Neural cell (in vitro differentiated cells): ENCODE data around the gene AP3S2. TPM values are rescaled to one million over a fixed set of nuclear protein-coding genes. Genes with fewer than 3 reads are reported as not detected.

Experiments used
- H2AFZ ChIP-seq: fragments of 200-600, 300-800 bp; sonication (generic), shearing (Covaris generic); 2 replicates; pipeline ENCODE4 v1.6.0; 2014; ENCODE audit warnings: low read depth, mild to moderate bottlenecking, antibody characterized with exemption, low read length, moderate library complexity
- H3F3A ChIP-seq: fragments of 200-600 bp; shearing (Covaris generic); 2 replicates; pipeline ENCODE4 v1.6.1; 2016; ENCODE audit warnings: mild to moderate bottlenecking, moderate library complexity, mixed read lengths, antibody characterized with exemption, low read length; ENCODE audit not compliant: insufficient read depth, poor library complexity, severe bottlenecking
- H3K27ac ChIP-seq: fragments of 200-600, 300-800 bp; sonication (generic), shearing (Covaris generic); 2 replicates; pipeline ENCODE4 v1.5.1; 2014; ENCODE audit warnings: mild to moderate bottlenecking, low read length, moderate library complexity
- H3K27me3 ChIP-seq: fragments of 300-800, 200-600 bp; sonication (generic), shearing (Covaris generic); 2 replicates; pipeline ENCODE4 v1.6.0; 2014; ENCODE audit warnings: mild to moderate bottlenecking, low read depth, low read length, moderate library complexity; ENCODE audit not compliant: insufficient read depth
- H3K36me3 ChIP-seq: fragments of 300-800, 200-600 bp; sonication (generic), shearing (Covaris generic); 2 replicates; pipeline ENCODE4 v1.5.1; 2014; ENCODE audit warnings: mild to moderate bottlenecking, antibody characterized with exemption, low read length, moderate library complexity; ENCODE audit not compliant: insufficient read depth
- H3K4me2 ChIP-seq: fragments of 300-800, 200-600 bp; sonication (generic), shearing (Covaris generic); 2 replicates; pipeline ENCODE4 v1.6.0; 2014; ENCODE audit warnings: mild to moderate bottlenecking, low read length
- H3K4me3 ChIP-seq: fragments of 300-800, 200-600 bp; sonication (generic), shearing (Covaris generic); 2 replicates; pipeline ENCODE4 v1.5.1; 2014; ENCODE audit warnings: mild to moderate bottlenecking, low read length, moderate library complexity
- H3K79me2 ChIP-seq: fragments of 200-600 bp; shearing (Covaris generic); replicated peaks from 2 replicates; pipeline ENCODE4 v1.6.0; 2014; ENCODE audit warnings: mild to moderate bottlenecking, low read length, moderate library complexity; ENCODE audit not compliant: insufficient read depth
- H3K9ac ChIP-seq: fragments of 300-800, 200-600 bp; sonication (generic), shearing (Covaris generic); 2 replicates; pipeline ENCODE4 v1.6.1; 2016; ENCODE audit warnings: mild to moderate bottlenecking, low read length, mixed read lengths
- H3K9me2 ChIP-seq: fragments of 200-600 bp; shearing (Covaris generic); 2 replicates; pipeline ENCODE4 v1.6.1; 2016; ENCODE audit warnings: mild to moderate bottlenecking, low read length, mixed read lengths; ENCODE audit not compliant: insufficient read depth
- H3K9me3 ChIP-seq: fragments of 200-600, 300-800 bp; sonication (generic), shearing (Covaris generic); 2 replicates; pipeline ENCODE4 v1.6.1; 2016; ENCODE audit warnings: mild to moderate bottlenecking, mixed run types, low read length, moderate library complexity, mixed read lengths
- H4K20me1 ChIP-seq: fragments of 200-600 bp; shearing (Covaris generic); 2 replicates; pipeline ENCODE4 v1.6.1; 2016; ENCODE audit warnings: mild to moderate bottlenecking, mixed run types; ENCODE audit not compliant: insufficient read depth
- CTCF ChIP-seq: fragments of 450-650 bp; IDR thresholded peaks from 2 replicates; pipeline ENCODE4 v1.5.1; 2014; ENCODE audit warnings: antibody characterized with exemption, mild to moderate bottlenecking, moderate library complexity; ENCODE audit not compliant: poor library complexity, severe bottlenecking
- EP300 ChIP-seq: fragments of 450-650 bp; conservative IDR thresholded peaks from 2 replicates; pipeline ENCODE4 v1.6.1; 2014; ENCODE audit warnings: antibody characterized with exemption, mild to moderate bottlenecking, moderate library complexity; ENCODE audit not compliant: poor library complexity, severe bottlenecking
- EZH2 ChIP-seq: fragments of 200-600, 300-800 bp; shearing (Covaris generic), sonication (generic); IDR thresholded peaks from 2 replicates; pipeline ENCODE4 v1.6.1; 2014; ENCODE audit warnings: antibody characterized with exemption, low read length, borderline replicate concordance, mild to moderate bottlenecking; ENCODE audit not compliant: insufficient read depth, poor library complexity, severe bottlenecking
- MXI1 ChIP-seq: fragments of 450-650 bp; conservative IDR thresholded peaks from 2 replicates; pipeline ENCODE4 v1.6.1; 2014; ENCODE audit warnings: antibody characterized with exemption, mild to moderate bottlenecking; ENCODE audit not compliant: poor library complexity, severe bottlenecking
- POLR2AphosphoS5 ChIP-seq: IDR thresholded peaks from 2 replicates; pipeline ENCODE4 v1.6.1; 2012
- RAD21 ChIP-seq: fragments of 450-650 bp; conservative IDR thresholded peaks from 2 replicates; pipeline ENCODE4 v1.6.1; 2014; ENCODE audit warnings: antibody characterized with exemption, mild to moderate bottlenecking, moderate library complexity
- SMC3 ChIP-seq: fragments of 450-650 bp; conservative IDR thresholded peaks from 2 replicates; pipeline ENCODE4 v1.6.1; 2014; ENCODE audit warnings: antibody characterized with exemption, mild to moderate bottlenecking, moderate library complexity; ENCODE audit not compliant: poor library complexity
- TAF1 ChIP-seq: IDR thresholded peaks from 2 replicates; pipeline ENCODE4 v1.6.1; 2012; ENCODE audit warnings: low read depth
- polyA plus RNA-seq: library from polyadenylated mRNA; depleted of rRNA; stranded (reverse); fragments of >200 nt; gene quantifications from 2 replicates; pipeline ENCODE4 v1.2.3, GENCODE V29; 2014
- TF ChIP-seq, protein P1 (sequence below): IDR thresholded peaks from 2 replicates; pipeline ENCODE4 v1.6.1; 2012; ENCODE audit warnings: borderline replicate concordance

Gene AP3S2
- polyA plus RNA-seq, 1 donor from 2014 or later, result 47.6 TPM

DNA sequence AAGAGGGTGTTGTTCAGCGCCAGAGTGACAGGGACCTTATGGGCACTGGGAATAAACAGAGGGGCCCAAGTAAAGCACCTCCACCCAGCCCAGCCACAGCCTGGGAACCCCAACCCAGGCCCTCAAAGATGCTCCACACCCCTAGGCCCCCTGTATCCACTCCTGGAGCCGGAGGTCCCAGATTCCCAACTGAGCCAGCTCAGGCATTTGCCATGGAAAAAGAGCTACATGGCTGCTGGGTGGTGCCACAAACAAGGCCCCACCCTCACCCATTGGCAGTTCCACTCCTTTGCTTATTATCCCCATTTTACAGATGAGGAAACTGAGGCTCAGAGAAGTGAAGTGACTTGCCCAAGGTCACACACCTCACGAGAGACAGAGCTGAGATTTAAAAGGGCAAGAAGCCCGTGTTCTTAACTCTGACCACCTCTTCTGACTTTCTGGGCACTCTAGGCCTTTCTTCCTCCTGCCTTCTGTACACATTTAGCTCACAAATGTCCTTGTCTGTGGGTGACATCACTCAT is 96.1 kb downstream of the AP3S2 start:
- Histone ChIP-seq H3K79me2 (no peaks in the 10 kb centered on the region), H3K36me3 (no peaks in the 10 kb centered on the region), H2AFZ (no peak overlapping the region), H3K9me3 (no peaks in the 10 kb centered on the region), H3K27ac (no peak overlapping the region), H3K4me3 (no peak overlapping the region), H4K20me1 (no peaks in the 10 kb centered on the region), H3F3A (no peaks in the 10 kb centered on the region), H3K9ac (no peak overlapping the region), H3K9me2 (no peaks in the 10 kb centered on the region), H3K27me3 (no peaks in the 10 kb centered on the region), H3K4me2 (no peak overlapping the region)
- TF ChIP-seq MXI1 (no peak), EP300 (no peak), POLR2AphosphoS5 (no peak), TAF1 (no peak)

- Histone ChIP-seq H4K20me1 (no peaks in the 10 kb centered on the region), H3K9me2 (no peaks in the 10 kb centered on the region), H3K4me3 (no peak overlapping the region), H3K79me2 (no peaks in the 10 kb centered on the region), H3K27me3 (no peaks in the 10 kb centered on the region), H3K36me3 (no peaks in the 10 kb centered on the region), H3F3A (no peaks in the 10 kb centered on the region), H3K27ac (no peak overlapping the region), H2AFZ (no peak overlapping the region), H3K9ac (no peak overlapping the region), H3K9me3 (no peaks in the 10 kb centered on the region), H3K4me2 (no peak overlapping the region)
- no peak for TF ChIP-seq POLR2AphosphoS5
- TF ChIP-seq, protein P1, sequence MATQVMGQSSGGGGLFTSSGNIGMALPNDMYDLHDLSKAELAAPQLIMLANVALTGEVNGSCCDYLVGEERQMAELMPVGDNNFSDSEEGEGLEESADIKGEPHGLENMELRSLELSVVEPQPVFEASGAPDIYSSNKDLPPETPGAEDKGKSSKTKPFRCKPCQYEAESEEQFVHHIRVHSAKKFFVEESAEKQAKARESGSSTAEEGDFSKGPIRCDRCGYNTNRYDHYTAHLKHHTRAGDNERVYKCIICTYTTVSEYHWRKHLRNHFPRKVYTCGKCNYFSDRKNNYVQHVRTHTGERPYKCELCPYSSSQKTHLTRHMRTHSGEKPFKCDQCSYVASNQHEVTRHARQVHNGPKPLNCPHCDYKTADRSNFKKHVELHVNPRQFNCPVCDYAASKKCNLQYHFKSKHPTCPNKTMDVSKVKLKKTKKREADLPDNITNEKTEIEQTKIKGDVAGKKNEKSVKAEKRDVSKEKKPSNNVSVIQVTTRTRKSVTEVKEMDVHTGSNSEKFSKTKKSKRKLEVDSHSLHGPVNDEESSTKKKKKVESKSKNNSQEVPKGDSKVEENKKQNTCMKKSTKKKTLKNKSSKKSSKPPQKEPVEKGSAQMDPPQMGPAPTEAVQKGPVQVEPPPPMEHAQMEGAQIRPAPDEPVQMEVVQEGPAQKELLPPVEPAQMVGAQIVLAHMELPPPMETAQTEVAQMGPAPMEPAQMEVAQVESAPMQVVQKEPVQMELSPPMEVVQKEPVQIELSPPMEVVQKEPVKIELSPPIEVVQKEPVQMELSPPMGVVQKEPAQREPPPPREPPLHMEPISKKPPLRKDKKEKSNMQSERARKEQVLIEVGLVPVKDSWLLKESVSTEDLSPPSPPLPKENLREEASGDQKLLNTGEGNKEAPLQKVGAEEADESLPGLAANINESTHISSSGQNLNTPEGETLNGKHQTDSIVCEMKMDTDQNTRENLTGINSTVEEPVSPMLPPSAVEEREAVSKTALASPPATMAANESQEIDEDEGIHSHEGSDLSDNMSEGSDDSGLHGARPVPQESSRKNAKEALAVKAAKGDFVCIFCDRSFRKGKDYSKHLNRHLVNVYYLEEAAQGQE, result no peak
- no peak for TF ChIP-seq EP300
- TF ChIP-seq CTCF, result no peak
- no peak for TF ChIP-seq SMC3
- TF ChIP-seq EZH2, result no peak
- TF ChIP-seq MXI1, result no peak
- TF ChIP-seq TAF1, result no peak
- TF ChIP-seq RAD21, result no peak
Measured at GRCh38 chr15:89795996-89796395, 97.8 kb downstream of the AP3S2 start.
